GM21825 (cell line): ENCODE measurements around the gene USH2A.

Experiments used
- ATAC-seq: cut with Tn5 transposase; IDR thresholded peaks from one replicate; pipeline ENCODE4 v1.9.1; 2021; ENCODE audit warnings: mild to moderate bottlenecking, moderate library complexity; ENCODE audit not compliant: unreplicated experiment

The USH2A gene

GRCh38 chr1:216422821-216423520 lies at the start of gene USH2A:
TSS of gene USH2A (minus strand) at chr1:216423448. CDS start at chr1:216422336, 1,112 bp downstream.
- no peak for ATAC-seq

GRCh38 chr1:216466162-216466801 lies 43.0 kb upstream of the USH2A start:
- ATAC-seq = no peak

GRCh38 chr1:216464489-216464888 lies 41.2 kb upstream of the USH2A start:
- no peak for ATAC-seq

- no peak for ATAC-seq
These were observed 39.0 kb upstream of the USH2A start for GRCh38 chr1:216462066-216462775.

GRCh38 chr1:216461466-216461865 lies 38.2 kb upstream of the USH2A start:
- ATAC-seq = no peak

- ATAC-seq = no peak
These were observed 36.5 kb upstream of the USH2A start for GRCh38 chr1:216459651-216460207.

GRCh38 chr1:216458812-216459211 lies 35.6 kb upstream of the USH2A start:
- ATAC-seq = no peak

GRCh38 chr1:216457356-216457755 lies 34.1 kb upstream of the USH2A start:
- no peak for ATAC-seq

- no peak for ATAC-seq
These were observed 33.4 kb upstream of the USH2A start for GRCh38 chr1:216456682-216457081.

- ATAC-seq = no peak
These were observed 30.5 kb upstream of the USH2A start for GRCh38 chr1:216453777-216454176.

- ATAC-seq = no peak
These were observed 27.0 kb upstream of the USH2A start for GRCh38 chr1:216450227-216450626.

- ATAC-seq = no peak
These were observed 24.8 kb upstream of the USH2A start for GRCh38 chr1:216448011-216448510.

GRCh38 chr1:216437603-216438002 lies 14.4 kb upstream of the USH2A start:
- no peak for ATAC-seq

GRCh38 chr1:216434232-216434631 lies 11.0 kb upstream of the USH2A start:
- no peak for ATAC-seq

GRCh38 chr1:216433175-216433574 lies 9.9 kb upstream of the USH2A start:
- no peak for ATAC-seq

GRCh38 chr1:216430744-216431143 lies 7.5 kb upstream of the USH2A start:
- no peak for ATAC-seq

GRCh38 chr1:216425577-216425976 lies 2.3 kb upstream of the USH2A start:
- no peak for ATAC-seq

GRCh38 chr1:216420746-216421145 lies 2.5 kb downstream of the USH2A start:
- no peak for ATAC-seq

- no peak for ATAC-seq
These were observed 3.0 kb downstream of the USH2A start for GRCh38 chr1:216420263-216420662.

GRCh38 chr1:216416488-216416887 lies 6.8 kb downstream of the USH2A start:
- no peak for ATAC-seq

- no peak for ATAC-seq
These were observed 13.2 kb downstream of the USH2A start for GRCh38 chr1:216410026-216410425.
